Lung (tissue), 12 donors: ENCODE data around the gene NUP98. TPM values are rescaled to one million over a fixed set of nuclear protein-coding genes. Genes with fewer than 3 reads are reported as not detected.

Source experiments
- ATAC-seq: fragments of 200-7000 bp; cut with Tn5 transposase; one replicate; pipeline ENCODE4 v1.9.1; 2020; ENCODE audit warnings: moderate number of reproducible peaks; ENCODE audit not compliant: insufficient read depth, low FRiP score
- DNase-seq, 3 donors: peaks; one replicate each; pipeline ENCODE4 v3.0.0-alpha.2; 2013 to 2017
- H3K27ac ChIP-seq, 2 donors: one replicate each; pipeline ENCODE4 v1.5.1; 2013; ENCODE audit warnings: mild to moderate bottlenecking in 2 of 2, moderate library complexity in 2 of 2, control low read depth in 1 of 2, inconsistent platforms in 1 of 2, low read depth in 1 of 2, low read length in 1 of 2
- H3K27me3 ChIP-seq, 3 donors: one replicate each; pipeline ENCODE4 v1.5.1; 2013; ENCODE audit warnings: low read length in 2 of 3; ENCODE audit not compliant: control insufficient read depth in 3 of 3, insufficient read depth in 3 of 3
- H3K36me3 ChIP-seq, 4 donors: one replicate each; pipeline ENCODE4 v1.5.1; 2013; ENCODE audit warnings: low read length in 4 of 4, mild to moderate bottlenecking in 1 of 4, moderate library complexity in 1 of 4; ENCODE audit not compliant: control insufficient read depth in 4 of 4, insufficient read depth in 4 of 4
- H3K4me1 ChIP-seq, 5 donors: one replicate each; pipeline ENCODE4 v1.5.1; 2013; ENCODE audit warnings: low read length in 5 of 5, mild to moderate bottlenecking in 2 of 5, moderate library complexity in 1 of 5; ENCODE audit not compliant: control insufficient read depth in 5 of 5, insufficient read depth in 5 of 5
- H3K4me3 ChIP-seq: one replicate; pipeline ENCODE4 v1.5.1; 2013; ENCODE audit warnings: mild to moderate bottlenecking, control low read depth, moderate library complexity
- H3K9ac ChIP-seq, 2 donors: one replicate each; pipeline ENCODE4 v1.5.1; 2013; ENCODE audit warnings: low read length in 2 of 2, control low read depth in 1 of 2; ENCODE audit not compliant: insufficient read depth in 1 of 2
- H3K9me3 ChIP-seq, 4 donors: one replicate each; pipeline ENCODE4 v1.5.1; 2013; ENCODE audit warnings: low read length in 3 of 4, mild to moderate bottlenecking in 1 of 4, moderate library complexity in 1 of 4; ENCODE audit not compliant: control insufficient read depth in 4 of 4, insufficient read depth in 3 of 4
- CTCF ChIP-seq: IDR thresholded peaks from 2 replicates; pipeline ENCODE4 v1.5.1; 2012; ENCODE audit warnings: mild to moderate bottlenecking; ENCODE audit errors: control extremely low read depth, extremely low read depth
- WGBS, 2 donors: extraction: QIAGEN DNeasy Blood & Tissue Kit; methylation state at CpG; one replicate each; pipeline ENCODE4 v1.1.7; 2013; 5-methylcytosine and 5-hydroxymethylcytosine counted together
- polyA plus RNA-seq, 2 donors: library from polyadenylated mRNA; stranded (reverse); fragments of 200-250 nt; gene quantifications; one replicate each; pipeline ENCODE4 v1.2.1, GENCODE V29; 2013
- total RNA-seq, 2 donors: library from RNA; depleted of rRNA in 1 of 2; stranded (reverse); fragments of >200 nt in 1 of 2; gene quantifications; one replicate each; pipeline ENCODE4 v1.2.1, GENCODE V29; 2014 to 2021
- donor health status: control.
- donor health status: control.
- donor health status: Bipolar disorder and iron deficiency.
- donor health status: healthy.
- donor health status: DM: yes; HTN: yes; CAD: no.

Gene NUP98
- total and polyA plus RNA-seq, 4 donors: 16.6 to 109 (median 59.7) TPM

- Histone ChIP-seq H3K27me3 (no peaks in the 10 kb centered on the region), H3K9me3 (no peaks in the 10 kb centered on the region), H3K9ac (no peak overlapping the region), H3K27ac (no peak overlapping the region), H3K4me1 (peaks cover 0 to 10% (median 2%) of the 10 kb centered on the region in 5 donors), H3K4me3 (no peak overlapping the region), H3K36me3 (no peaks in the 10 kb centered on the region)
- TF ChIP-seq CTCF: no peak
- 85 to 100% methylated on average over 1 of the region's 1 CpG for WGBS, 2 donors
- ATAC-seq: no peak
- no peak for DNase-seq
Observed at GRCh38 chr11:3809624-3809928, 12.2 kb upstream of the NUP98 start.

GRCh38 chr11:3808861-3809623 lies 11.7 kb upstream of the NUP98 start:
- no peaks in the 10 kb centered on the region for H3K9me3 ChIP-seq
- DNase-seq (peak in 2 of 3 donors; percentile 43 to 59), ATAC-seq (peak; percentile 84)
- H3K27me3 ChIP-seq: no peaks in the 10 kb centered on the region
- peak overlapping the region; percentile 31 to 48 for H3K9ac ChIP-seq
- H3K4me1 ChIP-seq: peaks cover 0 to 10% (median 2%) of the 10 kb centered on the region in 5 donors
- peak overlapping the region; percentile 2 to 68 for H3K27ac ChIP-seq
- H3K4me3 ChIP-seq: peak overlapping the region; percentile 67
- peak; percentile 31 for TF ChIP-seq CTCF
- no peaks in the 10 kb centered on the region for H3K36me3 ChIP-seq
- 17 to 27% methylated on average over 5 of the region's 5 CpGs for WGBS, 2 donors

DNA sequence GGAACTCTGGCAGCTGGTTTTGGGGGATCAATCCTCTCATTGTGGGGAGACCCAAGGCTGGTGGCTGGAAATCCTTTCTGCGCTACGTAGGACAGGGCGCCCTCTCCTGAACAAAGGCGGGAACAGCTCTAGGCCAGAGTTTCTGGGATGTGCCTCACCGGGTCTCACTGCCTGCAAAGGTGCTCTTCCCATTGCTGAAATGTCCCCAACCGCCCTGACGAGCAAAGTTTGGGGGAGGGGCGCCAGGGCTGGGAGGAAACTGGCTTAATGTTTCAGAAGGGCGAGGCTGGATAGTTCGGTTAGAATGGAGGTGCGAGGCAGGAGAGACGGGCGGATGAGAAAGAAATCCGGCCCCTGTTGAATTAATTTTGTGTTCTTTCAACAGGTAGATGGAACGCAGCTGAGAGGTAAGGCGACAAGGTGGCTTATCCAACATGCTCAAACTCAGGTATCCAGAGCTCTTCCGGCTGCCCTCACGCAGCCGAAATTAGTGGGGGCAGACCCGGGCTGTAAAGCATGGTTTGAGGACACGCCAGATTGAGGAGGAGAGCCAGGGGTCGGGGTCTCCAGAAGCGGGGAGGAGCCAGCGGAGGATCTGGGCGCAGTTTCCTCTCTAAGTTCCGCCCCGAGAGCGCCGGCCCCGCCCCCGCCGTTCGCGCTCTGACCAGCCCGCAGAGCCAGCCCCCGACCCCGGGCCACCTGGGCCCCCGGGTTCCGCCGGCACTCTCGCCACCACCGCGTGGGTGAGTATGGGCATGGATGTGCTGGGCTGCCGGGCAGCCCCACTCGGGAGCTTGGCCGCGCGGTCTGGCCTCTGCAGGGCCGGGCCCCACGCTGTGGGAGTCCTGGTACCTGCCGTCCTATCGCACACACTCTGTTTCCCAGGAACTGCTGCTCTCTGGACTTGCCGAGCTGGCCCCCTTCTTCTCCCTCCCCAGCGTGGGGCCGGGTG lies 10.8 kb upstream of the NUP98 start, which contains the start of gene PGAP2:
TSS of gene PGAP2 (plus strand) at position 652 of the 952 bp plus-strand sequence. CDS start 2,700 bp downstream, outside the sequence.
- Histone ChIP-seq H3K9ac (peak within 1 kb of the TSS; percentile 31 to 84), H3K4me1 (peaks cover 0 to 10% (median 2%) of the 10 kb centered on the region in 5 donors), H3K36me3 (no peaks in the 10 kb centered on the region), H3K4me3 (peak within 1 kb of the TSS; percentile 67), H3K27me3 (no peaks in the 10 kb centered on the region), H3K9me3 (no peaks in the 10 kb centered on the region), H3K27ac (peak within 1 kb of the TSS; percentile 2 to 82)
- ATAC-seq: peak; percentile 77
- WGBS, 2 donors: 0 to 2% methylated on average over 50 to 55 of the region's 55 CpGs
- peak; percentile 57 for TF ChIP-seq CTCF
- peak; percentile 75 to 81 (median 79) for DNase-seq
